Activated T-helper 1 cell treated with anti-CD3 and anti-CD28 coated beads, Interleukin-12 subunit alpha, Interleukin-12 subunit beta, Interleukin-2, Interleukin-4 antibody, amounts not matched to agents 30 ng/mL and 10 ng/mL and 1 ng/mL, durations not matched to agents 14 hours and 24 hours and 36 hours (primary cell): Measurements from ENCODE around the gene ARFIP1. TPM values are rescaled to one million over a fixed set of nuclear protein-coding genes. Genes with fewer than 3 reads are reported as not detected.
"Not testable (repeated sequence)": the region's sequence is repeated elsewhere in the genome, so short reads cannot be mapped to it uniquely, and the experiment has no call there.

Source experiments
- DNase-seq: peaks from one replicate; pipeline ENCODE4 v3.0.0; 2021; ENCODE audit warnings: low spot score
- H3K27ac Mint-ChIP-seq: one replicate; pipeline ENCODE4 v1.8.0; 2021; ENCODE audit warnings: mild to moderate bottlenecking, mixed read lengths
- H3K27me3 Mint-ChIP-seq: one replicate; pipeline ENCODE4 v1.8.0; 2022; ENCODE audit warnings: mild to moderate bottlenecking, moderate library complexity, mixed read lengths; ENCODE audit not compliant: insufficient read depth
- H3K36me3 Mint-ChIP-seq: one replicate; pipeline ENCODE4 v1.8.0; 2021; ENCODE audit warnings: low read depth, mixed read lengths
- H3K4me1 Mint-ChIP-seq: one replicate; pipeline ENCODE4 v1.8.0; 2021; ENCODE audit warnings: low read depth, mixed read lengths
- H3K4me3 Mint-ChIP-seq: one replicate; pipeline ENCODE4 v1.8.0; 2021; ENCODE audit warnings: mild to moderate bottlenecking, moderate library complexity, mixed read lengths
- H3K9me3 Mint-ChIP-seq: one replicate; pipeline ENCODE4 v1.8.0; 2021; ENCODE audit warnings: mixed read lengths
- intact Hi-C: fragments of 100-400 bp; cut with micrococcal nuclease; formaldehyde crosslinking; loops from one replicate; pipeline ENCODE4 v1.15.1; 2024
- total RNA-seq: library from RNA; stranded (reverse); gene quantifications from 2 replicates; pipeline ENCODE4 v1.2.3, GENCODE V29; 2022

The ARFIP1 gene
- total RNA-seq, 1 donor from 2014 or later = 18.6 TPM

DNA sequence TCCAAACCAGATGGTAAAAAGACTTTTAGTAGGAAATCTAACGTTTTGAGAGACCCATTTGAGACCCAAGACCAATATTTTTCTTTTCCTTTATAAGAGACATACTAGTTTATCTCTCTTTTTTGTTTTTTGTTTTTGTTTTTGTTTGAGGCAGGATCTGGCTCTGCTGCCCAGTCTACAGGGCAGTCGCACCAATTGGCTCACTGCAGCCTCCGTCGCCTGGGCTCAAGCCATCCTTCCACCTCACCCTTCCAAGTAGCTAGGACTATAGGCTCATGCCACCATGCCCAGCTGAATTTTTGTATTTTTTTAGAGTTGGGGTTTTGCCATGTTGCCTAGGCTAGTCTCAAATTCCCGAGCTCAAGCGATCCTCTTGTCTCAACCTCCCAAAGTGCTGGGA, 79.2 kb downstream of the ARFIP1 start:
- Mint-ChIP-seq H3K4me3 (no peak overlapping the region), H3K4me1 (no peaks in the 10 kb centered on the region), H3K27me3 (no peaks in the 10 kb centered on the region), H3K27ac (no peak overlapping the region), H3K36me3 (peaks cover 14% of the 10 kb centered on the region), H3K9me3 (peaks cover 7% of the 10 kb centered on the region)
- DNase-seq = no peak
- intact Hi-C loops = no loop called here

DNA sequence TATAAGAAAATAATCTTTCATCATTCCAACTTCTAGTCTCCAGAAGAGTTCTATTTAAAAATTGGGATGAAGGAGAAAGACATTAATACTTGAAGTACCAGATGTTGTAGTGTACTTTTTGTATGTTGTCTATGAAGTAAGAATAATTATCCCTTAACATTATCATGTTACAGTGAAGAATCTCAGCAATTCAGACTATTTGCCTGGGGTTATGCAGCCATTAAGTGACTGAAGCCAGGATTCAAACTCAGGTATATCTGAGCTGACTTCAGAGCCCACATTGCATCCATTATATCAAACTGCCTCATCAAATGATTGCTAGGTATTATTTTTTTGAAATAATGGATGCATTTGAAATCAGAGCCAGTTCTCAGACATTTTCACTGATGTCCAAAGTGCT, 80.3 kb downstream of the ARFIP1 start:
- Mint-ChIP-seq H3K27me3 (no peaks in the 10 kb centered on the region), H3K9me3 (no peaks in the 10 kb centered on the region), H3K4me3 (no peak overlapping the region), H3K36me3 (peaks cover 13% of the 10 kb centered on the region), H3K4me1 (no peaks in the 10 kb centered on the region), H3K27ac (no peak overlapping the region)
- intact Hi-C loops = no loop called here
- no peak for DNase-seq

DNA sequence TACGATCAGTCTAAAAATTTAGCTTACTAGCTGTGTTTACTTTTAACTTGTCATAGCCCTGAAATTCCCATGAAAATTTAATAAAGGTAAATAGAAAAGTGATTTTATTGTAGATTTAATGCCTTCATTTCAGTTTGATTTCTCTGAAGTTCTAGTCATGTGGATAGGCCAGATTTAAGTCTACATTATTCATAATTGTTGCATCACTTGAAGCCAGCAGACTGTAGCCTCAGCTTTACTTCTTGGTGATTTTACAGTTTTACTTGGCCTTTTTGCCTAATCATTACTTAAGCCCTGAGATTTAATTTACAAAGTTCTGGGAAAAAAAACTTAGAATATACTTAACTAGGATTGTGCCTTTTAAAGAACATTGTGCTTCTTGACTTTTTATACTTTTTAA, 82.9 kb downstream of the ARFIP1 start:
- H3K9me3 Mint-ChIP-seq = no peaks in the 10 kb centered on the region
- no peaks in the 10 kb centered on the region for H3K4me1 Mint-ChIP-seq
- DNase-seq = no peak
- peaks cover 9% of the 10 kb centered on the region for H3K36me3 Mint-ChIP-seq
- H3K27me3 Mint-ChIP-seq = no peaks in the 10 kb centered on the region
- no peak overlapping the region for H3K4me3 Mint-ChIP-seq
- no peak overlapping the region for H3K27ac Mint-ChIP-seq
- intact Hi-C loops = no loop called here

DNA sequence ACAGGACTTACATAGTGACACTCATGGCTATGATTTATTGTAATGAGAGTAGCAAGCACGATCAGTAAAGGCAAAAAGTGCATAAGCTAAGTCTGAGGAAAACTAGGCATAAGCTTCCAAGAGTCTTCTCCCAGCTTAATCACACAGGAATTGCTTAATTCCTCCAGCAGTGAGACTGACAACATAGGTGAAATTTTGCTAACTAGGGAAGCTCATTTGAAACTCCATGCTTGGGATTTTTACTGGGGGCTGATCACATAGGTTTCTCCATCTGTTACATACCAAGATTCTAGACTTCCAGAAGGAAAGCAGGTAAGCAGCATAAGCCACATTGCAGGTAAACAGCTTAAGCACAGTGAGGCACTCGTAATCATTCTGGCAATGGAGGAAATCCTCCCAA, 84.6 kb downstream of the ARFIP1 start:
- Mint-ChIP-seq H3K4me1 (no peaks in the 10 kb centered on the region), H3K4me3 (no peak overlapping the region), H3K27ac (no peak overlapping the region), H3K27me3 (no peaks in the 10 kb centered on the region), H3K9me3 (no peaks in the 10 kb centered on the region), H3K36me3 (peaks cover 8% of the 10 kb centered on the region)
- no peak for DNase-seq
- intact Hi-C loops = no loop called here

DNA sequence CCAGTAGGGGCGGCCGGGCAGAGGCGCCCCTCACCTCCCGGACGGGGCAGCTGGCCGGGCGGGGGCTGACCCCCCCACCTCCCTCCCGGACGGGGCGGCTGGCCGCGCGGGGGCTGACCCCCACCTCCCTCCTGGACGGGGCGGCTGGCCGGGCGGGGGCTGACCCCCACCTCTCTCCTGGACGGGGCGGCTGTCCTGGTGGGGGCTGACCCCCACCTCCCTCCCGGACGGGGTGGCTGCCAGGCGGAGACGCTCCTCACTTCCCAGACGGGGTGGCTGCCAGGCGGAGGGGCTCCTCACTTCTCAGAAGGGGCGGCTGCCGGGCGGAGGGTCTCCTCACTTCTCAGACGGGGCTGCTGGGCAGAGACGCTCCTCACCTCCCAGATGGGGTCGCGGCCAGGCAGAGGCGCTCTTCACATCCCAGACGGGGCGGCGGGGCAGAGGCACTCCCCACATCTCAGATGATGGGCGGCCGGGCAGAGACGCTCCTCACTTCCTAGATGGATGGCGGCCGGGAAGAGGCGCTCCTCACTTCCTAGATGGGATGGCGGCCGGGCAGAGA, 86.8 kb downstream of the ARFIP1 start:
- intact Hi-C loops, H3K9me3 Mint-ChIP-seq, H3K4me1 Mint-ChIP-seq, H3K4me3 Mint-ChIP-seq, H3K36me3 Mint-ChIP-seq, DNase-seq, H3K27ac Mint-ChIP-seq, H3K27me3 Mint-ChIP-seq: not testable (repeated sequence)

DNA sequence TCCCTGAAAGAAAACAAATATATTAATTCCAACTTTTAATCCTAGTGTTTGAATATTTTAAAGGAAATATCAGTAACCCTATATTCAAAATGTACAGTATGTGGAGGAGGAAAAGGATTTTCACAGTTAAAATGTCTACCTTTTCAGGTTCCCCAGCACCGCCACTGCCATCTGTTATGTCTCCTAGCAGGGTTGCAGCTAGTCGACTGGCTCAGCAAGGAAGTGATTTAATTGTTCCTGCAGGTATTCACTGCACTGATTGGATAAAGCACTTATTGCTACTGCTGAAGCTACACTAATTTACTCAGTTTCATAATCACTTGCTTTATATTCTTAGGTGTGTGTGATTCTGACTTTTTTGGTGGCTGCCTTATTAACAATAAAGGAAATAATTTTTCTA, 90.9 kb downstream of the ARFIP1 start:
- Mint-ChIP-seq H3K9me3 (no peaks in the 10 kb centered on the region), H3K36me3 (peaks cover 12% of the 10 kb centered on the region), H3K4me1 (no peaks in the 10 kb centered on the region), H3K27me3 (no peaks in the 10 kb centered on the region), H3K4me3 (no peak overlapping the region), H3K27ac (no peak overlapping the region)
- DNase-seq = no peak
- intact Hi-C loops = no loop called here

DNA sequence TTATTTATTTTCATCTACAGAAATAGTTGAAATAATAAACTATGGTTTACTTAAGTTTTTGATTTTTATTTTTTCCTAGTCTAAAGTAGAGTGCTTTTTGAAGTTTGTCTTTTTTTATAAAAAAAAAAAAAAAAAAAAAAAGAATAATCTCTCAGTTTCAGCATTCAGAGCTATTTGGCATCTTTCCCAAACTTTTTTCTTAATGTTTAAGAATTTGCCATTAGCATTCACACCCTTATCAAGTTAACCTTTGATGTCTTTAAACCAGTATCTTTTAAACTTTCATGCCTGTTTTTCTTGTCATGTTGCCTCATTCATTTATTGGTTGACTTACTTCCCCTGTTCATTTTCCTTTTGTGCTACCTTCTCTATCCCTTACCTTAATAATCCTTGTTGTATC, 95.5 kb downstream of the ARFIP1 start:
- Mint-ChIP-seq H3K27ac (no peak overlapping the region), H3K9me3 (peaks cover 12% of the 10 kb centered on the region), H3K4me1 (no peaks in the 10 kb centered on the region), H3K27me3 (no peaks in the 10 kb centered on the region), H3K4me3 (no peak overlapping the region), H3K36me3 (peaks cover 35% of the 10 kb centered on the region)
- no peak for DNase-seq
- intact Hi-C loops = no loop called here

DNA sequence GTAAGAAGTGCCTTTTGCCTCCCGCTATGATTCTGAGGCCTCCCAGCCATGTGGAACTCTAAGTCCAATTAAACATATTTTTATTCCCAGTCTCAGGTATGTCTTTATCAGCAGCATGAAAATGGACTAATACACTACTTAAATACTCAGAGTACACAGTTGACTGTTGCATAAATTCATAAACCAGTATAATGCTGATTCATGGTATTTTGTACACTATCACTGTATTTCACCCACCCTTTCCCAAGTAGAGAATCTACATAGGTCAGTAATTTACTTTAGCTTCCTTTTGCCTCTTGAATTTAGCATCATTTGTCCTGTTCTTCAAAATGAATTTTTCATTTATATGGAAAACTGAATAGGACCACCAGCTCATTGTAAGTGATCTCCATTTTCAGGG, 98.1 kb downstream of the ARFIP1 start:
- peaks cover 12% of the 10 kb centered on the region for H3K9me3 Mint-ChIP-seq
- peaks cover 36% of the 10 kb centered on the region for H3K36me3 Mint-ChIP-seq
- no peak overlapping the region for H3K27ac Mint-ChIP-seq
- H3K4me1 Mint-ChIP-seq = no peaks in the 10 kb centered on the region
- intact Hi-C loops = no loop called here
- no peak overlapping the region for H3K4me3 Mint-ChIP-seq
- H3K27me3 Mint-ChIP-seq = no peaks in the 10 kb centered on the region
- no peak for DNase-seq

DNA sequence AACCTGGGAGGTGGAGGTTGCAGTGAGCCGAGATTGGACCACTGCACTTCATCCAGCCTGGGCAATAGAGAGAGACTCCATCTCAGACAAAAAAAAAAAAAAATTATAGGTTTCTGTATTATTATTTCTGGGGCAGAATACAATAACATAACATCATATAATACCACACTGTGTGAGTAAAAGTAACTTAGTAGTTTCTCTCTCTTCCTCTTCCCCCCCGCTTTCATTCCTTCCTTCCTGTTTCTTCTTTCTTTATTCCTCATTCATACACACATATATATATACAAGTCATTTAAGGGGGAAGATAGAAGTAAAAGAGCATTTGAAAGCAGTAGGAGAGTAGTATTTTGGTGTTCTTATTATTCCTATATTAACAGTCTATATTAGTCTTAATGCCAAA, 100.5 kb downstream of the ARFIP1 start:
- intact Hi-C loops = no loop called here
- Mint-ChIP-seq H3K9me3 (peaks cover 12% of the 10 kb centered on the region), H3K27ac (no peak overlapping the region), H3K4me3 (no peak overlapping the region), H3K4me1 (no peaks in the 10 kb centered on the region), H3K27me3 (no peaks in the 10 kb centered on the region), H3K36me3 (peaks cover 27% of the 10 kb centered on the region)
- no peak for DNase-seq

DNA sequence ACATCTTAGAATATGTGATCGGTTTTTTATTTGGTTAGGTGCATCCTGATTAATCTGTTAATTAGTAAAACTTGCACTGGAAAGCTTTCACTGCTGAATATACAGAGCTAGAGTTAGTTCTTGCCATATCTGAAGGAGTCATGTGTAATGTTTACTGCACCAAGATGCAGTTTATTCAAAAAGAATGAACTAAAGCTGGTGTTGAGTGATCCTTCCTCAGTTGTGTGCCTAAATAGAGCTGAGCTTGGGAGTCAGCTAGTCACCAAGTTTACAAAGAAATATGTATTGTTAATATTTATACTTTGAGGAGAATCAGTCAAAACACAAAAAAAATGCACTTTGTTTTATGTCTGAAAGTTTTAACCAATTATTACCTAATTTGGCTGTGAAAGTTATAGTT, 102.2 kb downstream of the ARFIP1 start:
- no peak overlapping the region for H3K4me3 Mint-ChIP-seq
- H3K27ac Mint-ChIP-seq = no peak overlapping the region
- intact Hi-C loops = no loop called here
- peaks cover 7% of the 10 kb centered on the region for H3K9me3 Mint-ChIP-seq
- H3K4me1 Mint-ChIP-seq = no peaks in the 10 kb centered on the region
- H3K36me3 Mint-ChIP-seq = peaks cover 17% of the 10 kb centered on the region
- H3K27me3 Mint-ChIP-seq = no peaks in the 10 kb centered on the region
- DNase-seq = no peak

DNA sequence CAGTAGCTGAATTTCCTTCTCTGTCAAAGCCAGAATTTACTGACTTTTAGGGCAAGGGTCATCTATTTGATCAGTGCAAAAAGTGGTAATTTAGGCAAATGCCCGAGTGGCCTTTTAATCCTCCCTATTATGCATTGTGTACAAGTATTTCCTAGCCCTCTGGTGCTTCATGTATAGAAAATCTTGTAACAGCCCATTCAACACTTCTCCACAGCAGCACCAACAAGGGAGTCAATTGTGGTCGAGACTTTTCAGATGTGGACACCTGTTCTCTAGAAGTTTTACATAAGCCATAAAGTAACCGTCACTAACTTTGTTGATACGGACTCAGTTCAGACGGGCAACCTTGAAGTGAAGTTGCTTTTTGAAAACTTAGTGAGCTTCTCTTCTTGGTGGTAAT, 105.4 kb downstream of the ARFIP1 start:
- no peak for DNase-seq
- intact Hi-C loops = no loop called here
- peaks cover 4% of the 10 kb centered on the region for H3K4me1 Mint-ChIP-seq
- no peak overlapping the region for H3K27ac Mint-ChIP-seq
- no peaks in the 10 kb centered on the region for H3K27me3 Mint-ChIP-seq
- H3K36me3 Mint-ChIP-seq = peaks cover 14% of the 10 kb centered on the region
- H3K4me3 Mint-ChIP-seq = no peak overlapping the region
- H3K9me3 Mint-ChIP-seq = no peaks in the 10 kb centered on the region

DNA sequence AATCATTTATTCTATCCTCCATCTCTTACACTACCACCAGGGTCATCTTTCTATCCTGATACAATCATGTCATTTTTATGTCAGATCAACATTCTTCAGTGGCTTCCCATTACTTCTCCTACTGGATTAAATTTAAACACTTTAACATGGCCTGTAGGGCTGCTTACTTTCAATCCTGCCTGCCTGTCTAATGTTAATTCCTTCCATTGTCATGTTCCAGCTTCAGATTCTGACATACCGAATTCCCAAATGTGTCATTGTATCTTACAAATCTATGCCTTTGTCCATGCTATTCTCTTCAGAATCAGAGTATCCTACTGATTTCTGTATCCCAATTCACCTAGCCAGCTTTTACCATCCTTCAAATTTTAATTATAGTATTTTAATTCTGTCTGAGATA, 106.4 kb downstream of the ARFIP1 start:
- Mint-ChIP-seq H3K27ac (no peak overlapping the region), H3K27me3 (no peaks in the 10 kb centered on the region), H3K4me3 (no peak overlapping the region), H3K4me1 (peaks cover 4% of the 10 kb centered on the region), H3K9me3 (no peaks in the 10 kb centered on the region), H3K36me3 (peaks cover 15% of the 10 kb centered on the region)
- intact Hi-C loops = no loop called here
- DNase-seq = no peak

DNA sequence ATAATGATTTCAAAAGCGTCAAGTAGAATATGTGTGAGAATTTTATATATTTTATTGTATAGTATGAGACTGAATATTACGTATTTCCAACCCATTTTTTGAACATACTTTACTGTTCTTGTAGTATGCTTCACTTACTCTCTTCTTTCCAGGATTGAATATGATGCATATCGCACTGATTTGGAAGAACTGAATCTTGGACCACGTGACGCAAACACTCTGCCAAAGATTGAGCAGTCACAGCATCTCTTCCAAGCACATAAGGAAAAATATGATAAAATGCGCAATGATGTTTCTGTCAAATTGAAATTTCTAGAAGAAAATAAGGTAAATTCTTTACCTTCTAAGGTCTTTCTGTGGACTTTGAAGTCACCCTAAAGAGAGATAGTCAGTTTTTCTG, 108.2 kb downstream of the ARFIP1 start:
- no peak overlapping the region for H3K27ac Mint-ChIP-seq
- H3K9me3 Mint-ChIP-seq = no peaks in the 10 kb centered on the region
- no peak overlapping the region for H3K4me3 Mint-ChIP-seq
- no peak for DNase-seq
- peaks cover 4% of the 10 kb centered on the region for H3K4me1 Mint-ChIP-seq
- intact Hi-C loops = no loop called here
- no peaks in the 10 kb centered on the region for H3K27me3 Mint-ChIP-seq
- H3K36me3 Mint-ChIP-seq = peaks cover 22% of the 10 kb centered on the region

DNA sequence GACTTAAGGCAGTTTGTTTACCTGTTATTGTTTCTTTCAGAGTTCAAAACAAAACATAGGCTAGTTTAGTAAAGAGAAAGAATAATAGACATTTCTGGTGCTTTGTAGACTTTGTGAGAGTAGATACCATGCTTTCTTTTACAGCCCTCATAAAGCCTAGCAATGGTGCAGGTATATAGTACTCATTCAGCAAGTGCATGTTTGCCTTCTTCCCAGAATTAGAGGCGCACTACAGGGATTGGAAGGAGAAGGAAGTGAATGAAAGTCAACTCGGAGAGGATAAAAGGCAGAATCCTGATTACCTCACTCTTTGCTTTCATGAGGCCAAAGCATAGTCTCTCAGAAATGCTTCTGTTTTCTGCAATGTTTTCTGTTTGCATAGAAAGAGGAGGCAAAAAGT, 113.2 kb downstream of the ARFIP1 start:
- intact Hi-C loops = no loop called here
- H3K9me3 Mint-ChIP-seq = no peaks in the 10 kb centered on the region
- peaks cover 4% of the 10 kb centered on the region for H3K4me1 Mint-ChIP-seq
- no peak overlapping the region for H3K27ac Mint-ChIP-seq
- no peak overlapping the region for H3K4me3 Mint-ChIP-seq
- no peaks in the 10 kb centered on the region for H3K27me3 Mint-ChIP-seq
- H3K36me3 Mint-ChIP-seq = peaks cover 17% of the 10 kb centered on the region
- DNase-seq = no peak
